Measurements from ENCODE around the gene TMEM63B.

TMEM63B gene

GRCh38 chr6:44161997-44162338, 34.6 kb downstream of the TMEM63B start (continued):
- TF ChIP-seq, protein P1, sequence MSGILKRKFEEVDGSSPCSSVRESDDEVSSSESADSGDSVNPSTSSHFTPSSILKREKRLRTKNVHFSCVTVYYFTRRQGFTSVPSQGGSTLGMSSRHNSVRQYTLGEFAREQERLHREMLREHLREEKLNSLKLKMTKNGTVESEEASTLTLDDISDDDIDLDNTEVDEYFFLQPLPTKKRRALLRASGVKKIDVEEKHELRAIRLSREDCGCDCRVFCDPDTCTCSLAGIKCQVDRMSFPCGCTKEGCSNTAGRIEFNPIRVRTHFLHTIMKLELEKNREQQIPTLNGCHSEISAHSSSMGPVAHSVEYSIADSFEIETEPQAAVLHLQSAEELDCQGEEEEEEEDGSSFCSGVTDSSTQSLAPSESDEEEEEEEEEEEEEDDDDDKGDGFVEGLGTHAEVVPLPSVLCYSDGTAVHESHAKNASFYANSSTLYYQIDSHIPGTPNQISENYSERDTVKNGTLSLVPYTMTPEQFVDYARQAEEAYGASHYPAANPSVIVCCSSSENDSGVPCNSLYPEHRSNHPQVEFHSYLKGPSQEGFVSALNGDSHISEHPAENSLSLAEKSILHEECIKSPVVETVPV (CRISPR knock-in tag; IDR thresholded peaks at IDR 0.05): no peak
- TF ChIP-seq SNAI2 (CRISPR knock-in tag; IDR thresholded peaks at IDR 0.05): no peak

GRCh38 chr6:44162876-44163625, 35.7 kb downstream of the TMEM63B start:
- TF ChIP-seq ZC3H10 (CRISPR knock-in tag; IDR thresholded peaks at IDR 0.05): no peak
- no peak for TF ChIP-seq PPARA (CRISPR knock-in tag; IDR thresholded peaks at IDR 0.05; ENCODE audit: borderline replicate concordance)
- no peak for TF ChIP-seq TOX (CRISPR knock-in tag; IDR thresholded peaks at IDR 0.05; ENCODE audit: borderline replicate concordance)
- no peak for TF ChIP-seq RARB (CRISPR knock-in tag; IDR thresholded peaks at IDR 0.05)
- TF ChIP-seq TCF4 (CRISPR knock-in tag; IDR thresholded peaks at IDR 0.05; ENCODE audit: borderline replicate concordance): no peak
- no peak for TF ChIP-seq CREB5 (CRISPR knock-in tag; IDR thresholded peaks at IDR 0.05; ENCODE audit: low read depth)
- no peak for TF ChIP-seq PATZ1 (CRISPR knock-in tag; IDR thresholded peaks at IDR 0.05; ENCODE audit: borderline replicate concordance)
- TF ChIP-seq CSDC2 (CRISPR knock-in tag; IDR thresholded peaks at IDR 0.05): no peak
- no peak for TF ChIP-seq ZFP3 (CRISPR knock-in tag; IDR thresholded peaks at IDR 0.05)
- TF ChIP-seq ZNF70 (CRISPR knock-in tag; IDR thresholded peaks at IDR 0.05): no peak
- TF ChIP-seq ZNF8 (CRISPR knock-in tag; IDR thresholded peaks at IDR 0.05): no peak
- TF ChIP-seq SNAI2 (CRISPR knock-in tag; IDR thresholded peaks at IDR 0.05): no peak
- ATAC-seq: no peak

GRCh38 chr6:44166116-44166515, 38.8 kb downstream of the TMEM63B start:
- no peak for TF ChIP-seq OSR1 (CRISPR knock-in tag; IDR thresholded peaks at IDR 0.05)
- TF ChIP-seq ARNTL (CRISPR knock-in tag; IDR thresholded peaks at IDR 0.05; ENCODE audit: borderline replicate concordance, low read depth): no peak
- no peak for TF ChIP-seq PATZ1 (CRISPR knock-in tag; IDR thresholded peaks at IDR 0.05; ENCODE audit: borderline replicate concordance)
- TF ChIP-seq TOX (CRISPR knock-in tag; IDR thresholded peaks at IDR 0.05; ENCODE audit: borderline replicate concordance): no peak
- no peak for TF ChIP-seq SNAI2 (CRISPR knock-in tag; IDR thresholded peaks at IDR 0.05)
- TF ChIP-seq ZNF8 (CRISPR knock-in tag; IDR thresholded peaks at IDR 0.05): no peak
- TF ChIP-seq ZC3H10 (CRISPR knock-in tag; IDR thresholded peaks at IDR 0.05): no peak
- TF ChIP-seq ZNF70 (CRISPR knock-in tag; IDR thresholded peaks at IDR 0.05): no peak
- TF ChIP-seq GLIS3 (CRISPR knock-in tag; IDR thresholded peaks at IDR 0.05): no peak
- no peak for TF ChIP-seq ISL1 (CRISPR knock-in tag; IDR thresholded peaks at IDR 0.05)
- ATAC-seq: no peak

GRCh38 chr6:44166591-44167184, 39.3 kb downstream of the TMEM63B start:
- no peak for ATAC-seq
- TF ChIP-seq ZC3H10 (CRISPR knock-in tag; IDR thresholded peaks at IDR 0.05) (no peak), ZFP3 (CRISPR knock-in tag; IDR thresholded peaks at IDR 0.05) (no peak), PATZ1 (CRISPR knock-in tag; IDR thresholded peaks at IDR 0.05; ENCODE audit: borderline replicate concordance) (no peak), ZNF8 (CRISPR knock-in tag; IDR thresholded peaks at IDR 0.05) (no peak), TOX (CRISPR knock-in tag; IDR thresholded peaks at IDR 0.05; ENCODE audit: borderline replicate concordance) (no peak), CSDC2 (CRISPR knock-in tag; IDR thresholded peaks at IDR 0.05) (no peak), POU6F1 (CRISPR knock-in tag; IDR thresholded peaks at IDR 0.05; ENCODE audit: borderline replicate concordance, low read depth) (no peak), CREB5 (CRISPR knock-in tag; IDR thresholded peaks at IDR 0.05; ENCODE audit: low read depth) (no peak)
- TF ChIP-seq, protein P2, sequence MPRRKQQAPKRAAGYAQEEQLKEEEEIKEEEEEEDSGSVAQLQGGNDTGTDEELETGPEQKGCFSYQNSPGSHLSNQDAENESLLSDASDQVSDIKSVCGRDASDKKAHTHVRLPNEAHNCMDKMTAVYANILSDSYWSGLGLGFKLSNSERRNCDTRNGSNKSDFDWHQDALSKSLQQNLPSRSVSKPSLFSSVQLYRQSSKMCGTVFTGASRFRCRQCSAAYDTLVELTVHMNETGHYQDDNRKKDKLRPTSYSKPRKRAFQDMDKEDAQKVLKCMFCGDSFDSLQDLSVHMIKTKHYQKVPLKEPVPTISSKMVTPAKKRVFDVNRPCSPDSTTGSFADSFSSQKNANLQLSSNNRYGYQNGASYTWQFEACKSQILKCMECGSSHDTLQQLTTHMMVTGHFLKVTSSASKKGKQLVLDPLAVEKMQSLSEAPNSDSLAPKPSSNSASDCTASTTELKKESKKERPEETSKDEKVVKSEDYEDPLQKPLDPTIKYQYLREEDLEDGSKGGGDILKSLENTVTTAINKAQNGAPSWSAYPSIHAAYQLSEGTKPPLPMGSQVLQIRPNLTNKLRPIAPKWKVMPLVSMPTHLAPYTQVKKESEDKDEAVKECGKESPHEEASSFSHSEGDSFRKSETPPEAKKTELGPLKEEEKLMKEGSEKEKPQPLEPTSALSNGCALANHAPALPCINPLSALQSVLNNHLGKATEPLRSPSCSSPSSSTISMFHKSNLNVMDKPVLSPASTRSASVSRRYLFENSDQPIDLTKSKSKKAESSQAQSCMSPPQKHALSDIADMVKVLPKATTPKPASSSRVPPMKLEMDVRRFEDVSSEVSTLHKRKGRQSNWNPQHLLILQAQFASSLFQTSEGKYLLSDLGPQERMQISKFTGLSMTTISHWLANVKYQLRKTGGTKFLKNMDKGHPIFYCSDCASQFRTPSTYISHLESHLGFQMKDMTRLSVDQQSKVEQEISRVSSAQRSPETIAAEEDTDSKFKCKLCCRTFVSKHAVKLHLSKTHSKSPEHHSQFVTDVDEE (CRISPR knock-in tag; IDR thresholded peaks at IDR 0.05): no peak

All from SK-N-SH treated with all-trans-retinoic acid at 6 μM for 48 hours (cell line).